ENCODE results near the gene TMPRSS6.
A peak's percentile ranks its signal among the peaks of the same experiment; 100 is the strongest.

TMPRSS6 gene

GRCh38 chr22:37018815-37019308, 90.7 kb downstream of the TMPRSS6 start:
- Mint-ChIP-seq H3K27ac (no peak overlapping the region), H3K27me3 (peaks cover 55% of the 10 kb centered on the region)
- DNase-seq: no peak

DNA sequence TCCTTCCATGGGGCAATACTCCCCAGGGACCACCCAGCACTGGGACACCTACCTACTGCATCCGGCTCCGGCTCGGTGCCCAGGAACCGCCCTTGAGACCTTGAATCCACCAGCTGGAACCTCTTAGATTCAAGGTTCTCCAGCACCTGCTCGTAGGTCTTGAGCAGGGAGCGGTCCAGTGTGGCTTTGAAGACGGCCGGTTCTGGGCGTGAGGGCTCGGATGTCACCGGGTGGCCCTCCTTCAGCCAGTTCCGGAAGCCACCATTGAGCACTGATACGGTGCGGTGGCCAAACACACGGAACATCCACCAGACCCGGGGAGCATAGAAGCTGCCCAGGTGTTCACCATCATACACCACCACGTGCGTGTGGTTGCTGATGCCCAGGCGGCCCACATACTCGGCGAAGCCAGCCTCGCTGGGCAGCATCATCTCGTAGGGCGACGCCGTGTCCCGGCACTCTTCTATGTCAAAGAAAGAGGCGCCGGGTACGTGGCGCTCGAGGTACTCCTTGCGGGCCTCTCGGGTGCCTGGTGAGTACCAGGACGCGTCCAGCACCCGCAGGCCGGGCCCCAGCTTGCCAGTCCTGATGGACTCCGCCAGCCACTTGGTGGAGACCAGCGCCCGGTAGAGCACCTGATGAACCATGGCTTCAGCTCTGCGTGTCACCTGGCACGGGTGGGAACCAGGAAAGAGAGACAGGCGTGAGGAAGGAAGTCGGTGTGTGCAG, 91.3 kb downstream of the TMPRSS6 start:
- H3K27ac Mint-ChIP-seq: no peak overlapping the region
- DNase-seq (no peak), ATAC-seq (no peak)
- H3K27me3 Mint-ChIP-seq: peaks cover 55% of the 10 kb centered on the region
- H3K4me1 Mint-ChIP-seq: peaks cover 15% of the 10 kb centered on the region
- H3K4me3 Mint-ChIP-seq: peak overlapping the region; percentile 75 to 81
- no peaks in the 10 kb centered on the region for H3K9me3 Mint-ChIP-seq

More at GRCh38 chr22:37018815-37019308, 90.7 kb downstream of the TMPRSS6 start:
- H3K4me1 Mint-ChIP-seq: peaks cover 15% of the 10 kb centered on the region
- H3K4me3 Mint-ChIP-seq: peak overlapping the region; percentile 75 to 81
- no peaks in the 10 kb centered on the region for H3K9me3 Mint-ChIP-seq
- ATAC-seq: peak; percentile 32

GRCh38 chr22:37017356-37017755, 92.2 kb downstream of the TMPRSS6 start:
- ATAC-seq: no peak
- H3K27ac Mint-ChIP-seq: no peak overlapping the region
- H3K4me3 Mint-ChIP-seq: no peak overlapping the region
- DNase-seq: no peak
- no peaks in the 10 kb centered on the region for H3K9me3 Mint-ChIP-seq
- peaks cover 55% of the 10 kb centered on the region for H3K27me3 Mint-ChIP-seq
- peaks cover 15% of the 10 kb centered on the region for H3K4me1 Mint-ChIP-seq

- ATAC-seq (no peak), DNase-seq (no peak)
- H3K9me3 Mint-ChIP-seq: no peaks in the 10 kb centered on the region
- no peak overlapping the region for H3K27ac Mint-ChIP-seq
- no peak overlapping the region for H3K4me3 Mint-ChIP-seq
- peaks cover 45% of the 10 kb centered on the region for H3K27me3 Mint-ChIP-seq
- peaks cover 15% of the 10 kb centered on the region for H3K4me1 Mint-ChIP-seq
Observed at GRCh38 chr22:37016134-37016910, 93.2 kb downstream of the TMPRSS6 start.

- Mint-ChIP-seq H3K4me3 (no peak overlapping the region), H3K27me3 (peaks cover 38% of the 10 kb centered on the region), H3K9me3 (no peaks in the 10 kb centered on the region), H3K4me1 (peaks cover 14% of the 10 kb centered on the region), H3K27ac (no peak overlapping the region)
- DNase-seq: no peak
- no peak for ATAC-seq
Observed at GRCh38 chr22:37015587-37015878, 94.0 kb downstream of the TMPRSS6 start.
